HG02623 (cell line): Measurements from ENCODE around the gene CPNE8.

ENCODE experiments used
- ATAC-seq: cut with Tn5 transposase; IDR thresholded peaks from one replicate; pipeline ENCODE4 v1.9.1; 2021; ENCODE audit warnings: moderate library complexity; ENCODE audit not compliant: unreplicated experiment

Gene CPNE8

DNA sequence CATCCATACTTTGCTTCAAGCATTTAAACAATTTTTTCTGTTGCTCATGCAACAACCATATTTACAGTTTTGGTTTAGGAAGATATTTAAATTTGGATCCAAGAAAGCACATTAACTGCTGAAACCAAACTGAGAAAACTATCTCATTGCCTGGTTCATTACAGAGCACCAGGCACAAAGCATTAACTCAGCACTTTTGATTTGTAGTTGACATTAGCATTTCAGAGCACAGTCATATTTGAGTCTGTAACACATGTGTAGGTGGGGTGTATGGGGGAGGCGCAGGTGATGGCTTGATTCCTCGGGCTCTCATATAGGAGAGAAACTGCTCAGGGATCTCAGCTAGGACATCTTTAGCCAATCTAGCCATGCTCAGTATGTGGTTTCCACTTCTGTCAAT lies 251.7 kb downstream of the CPNE8 start:
- ATAC-seq, result no peak

DNA sequence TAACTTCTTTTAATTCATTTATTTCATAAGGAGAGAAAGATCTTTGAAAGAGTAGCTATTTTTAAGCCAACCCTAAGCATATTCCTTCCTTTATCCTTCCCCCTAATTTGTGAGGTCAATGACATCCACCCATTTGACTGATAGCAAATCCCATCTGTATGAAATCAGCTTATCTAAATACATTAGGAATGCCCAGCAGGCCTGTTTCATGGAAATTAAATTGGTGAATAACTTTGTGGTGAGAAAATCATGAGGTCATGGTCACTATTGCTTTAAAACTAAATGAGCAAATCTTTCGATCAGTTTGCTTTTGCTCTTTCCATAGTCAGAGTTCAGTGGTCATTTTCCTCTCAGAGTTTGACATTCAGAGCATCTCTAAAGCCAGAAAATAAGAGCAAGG lies 256.6 kb downstream of the CPNE8 start:
- no peak for ATAC-seq

DNA sequence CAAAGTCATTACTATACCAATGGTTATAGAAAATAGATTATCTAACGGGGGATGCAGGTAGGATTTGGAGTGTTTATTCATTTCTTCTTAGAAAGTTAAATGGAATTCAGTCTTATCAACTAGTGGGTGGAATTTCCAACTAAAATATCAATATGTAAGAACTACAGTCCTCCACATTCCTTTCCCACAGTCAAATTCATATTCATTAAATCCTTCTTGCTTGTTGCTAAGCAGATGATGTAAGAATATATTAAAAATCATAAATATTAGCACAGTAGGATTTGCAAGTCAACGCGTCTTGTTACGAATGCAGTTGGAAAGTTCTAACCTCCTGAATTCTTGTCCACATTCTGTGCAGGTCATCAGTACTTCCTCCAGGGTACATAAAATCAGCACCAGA lies 259.2 kb downstream of the CPNE8 start:
- no peak for ATAC-seq

DNA sequence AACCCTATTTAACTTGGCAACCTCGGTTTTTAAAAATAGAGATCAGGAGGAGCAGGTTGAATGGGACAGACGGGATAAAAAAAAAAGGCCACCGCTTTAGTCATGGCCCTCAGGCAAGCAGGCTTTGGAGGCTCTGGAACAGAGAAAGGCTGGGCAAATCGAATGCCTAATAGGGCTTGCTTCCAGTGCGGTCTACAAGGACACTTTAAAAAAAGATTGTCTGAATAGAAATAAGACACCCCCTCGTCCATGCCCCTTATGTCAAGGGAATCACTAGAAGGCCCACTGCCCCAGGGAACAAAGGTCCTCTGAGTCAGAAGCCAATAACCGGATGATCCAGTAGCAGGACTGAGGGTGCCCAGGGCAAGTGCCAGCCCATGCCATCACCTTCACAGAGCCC lies 265.8 kb downstream of the CPNE8 start:
- ATAC-seq, result no peak

DNA sequence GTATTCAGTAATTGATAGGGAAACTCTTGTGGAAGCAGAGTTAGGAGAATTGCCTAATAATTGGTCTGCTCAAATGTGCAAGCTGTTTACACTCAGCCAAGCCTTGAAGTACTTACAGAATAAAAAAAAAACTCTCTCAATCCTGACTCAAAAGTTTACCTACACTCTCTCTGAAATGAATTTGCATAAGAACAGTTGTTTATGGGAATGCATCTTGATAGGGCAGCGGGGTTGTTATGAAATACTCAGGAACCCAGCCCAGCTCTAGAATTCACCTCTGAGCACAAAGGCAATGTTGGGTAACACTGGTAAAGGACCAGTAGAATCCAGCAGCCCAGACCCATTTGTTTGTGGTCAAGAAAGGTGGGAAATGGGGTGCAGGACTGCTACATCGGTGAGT lies 267.0 kb downstream of the CPNE8 start:
- ATAC-seq, result no peak

DNA sequence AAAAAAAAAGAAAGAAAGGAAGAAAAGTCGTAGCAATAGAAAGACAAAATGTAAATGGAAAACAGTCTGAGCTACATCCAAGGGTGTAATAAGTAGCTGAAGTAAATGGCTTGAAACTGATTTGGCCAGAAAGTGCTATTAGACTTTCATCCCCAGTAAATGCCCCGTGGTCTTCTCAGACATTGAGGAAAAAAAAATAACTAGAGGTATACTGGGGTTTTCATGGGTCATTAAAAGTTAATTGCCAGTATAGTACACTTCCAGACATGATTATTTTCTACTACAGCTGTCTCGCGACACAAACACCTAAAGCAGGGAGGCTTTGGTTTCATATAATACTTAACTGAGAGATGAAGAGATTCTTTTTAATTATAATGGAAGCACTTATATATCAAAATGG lies 271.9 kb downstream of the CPNE8 start:
- ATAC-seq, result no peak

DNA sequence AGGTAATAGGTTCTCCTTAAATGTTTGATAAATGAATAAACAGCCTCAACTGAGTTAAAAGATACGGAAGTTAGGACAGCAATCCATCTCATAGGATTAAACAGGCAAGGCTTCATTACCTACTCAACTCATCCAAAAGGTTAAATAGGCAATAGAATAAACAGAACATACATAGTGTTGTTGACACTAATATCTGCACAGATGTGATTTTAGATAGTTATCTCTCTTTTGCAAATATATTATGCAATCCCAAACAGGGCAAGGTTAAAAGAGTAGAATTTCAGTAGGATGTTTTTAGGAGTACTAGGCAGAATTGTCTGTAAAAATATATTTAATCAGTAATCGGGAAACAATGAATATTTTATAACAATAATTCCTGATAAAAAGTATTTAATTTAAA lies 276.3 kb downstream of the CPNE8 start:
- no peak for ATAC-seq

DNA sequence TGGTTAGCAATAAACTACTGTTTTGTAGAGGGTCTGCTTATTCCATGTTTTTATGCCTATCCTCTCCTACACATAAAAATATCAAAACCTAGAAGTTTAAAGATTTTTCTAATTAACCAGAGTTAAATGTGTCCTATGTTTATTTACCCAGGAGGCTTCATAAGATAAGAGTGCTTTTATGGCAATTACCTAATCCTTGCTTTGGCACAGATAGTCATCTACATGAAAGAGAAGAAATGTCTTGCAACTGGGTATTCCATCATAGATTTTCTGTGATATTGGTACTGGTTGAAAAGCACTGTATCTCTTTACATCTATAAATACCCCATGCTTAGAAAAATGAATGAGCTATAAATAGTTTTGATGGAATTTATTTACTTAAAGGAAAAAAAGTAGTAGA lies 277.1 kb downstream of the CPNE8 start:
- ATAC-seq, result no peak

DNA sequence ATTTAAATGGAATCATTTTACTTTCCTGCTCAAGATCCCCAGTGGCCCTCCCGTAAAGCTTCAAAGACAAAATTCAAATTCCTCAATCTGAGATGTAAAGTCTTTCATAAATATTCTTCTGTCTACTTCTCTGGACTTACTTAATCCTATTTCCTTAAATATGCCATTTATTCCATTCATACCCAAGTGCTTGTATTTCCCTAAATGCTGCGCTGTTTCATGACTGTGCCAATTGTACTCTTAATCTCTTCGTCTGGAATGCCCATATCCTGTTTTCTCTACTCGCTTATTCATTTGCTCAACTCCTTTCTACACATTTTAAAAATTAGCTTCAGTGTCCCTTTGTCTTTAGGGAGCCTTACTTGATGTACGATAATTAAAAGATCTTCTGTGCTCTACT lies 280.1 kb downstream of the CPNE8 start:
- ATAC-seq, result no peak

DNA sequence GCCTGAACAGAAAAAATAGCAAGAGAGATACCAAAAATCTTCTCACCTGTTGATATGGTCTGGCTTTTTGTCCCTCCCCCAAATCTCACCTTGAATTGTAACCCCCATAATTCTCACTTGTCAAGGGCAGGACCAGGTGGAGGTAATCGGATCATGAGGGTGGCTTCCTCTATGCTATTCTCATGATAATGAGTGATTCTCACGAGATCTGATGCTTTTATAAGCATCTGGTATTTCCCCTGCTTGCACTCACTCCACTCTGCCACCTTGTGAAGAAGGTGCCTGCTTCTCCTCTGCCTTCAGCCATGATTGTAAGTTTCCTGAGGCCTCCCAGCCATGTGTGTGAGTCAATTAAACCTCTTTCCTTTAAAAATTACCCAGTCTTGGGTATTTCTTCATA lies 291.2 kb downstream of the CPNE8 start:
- no peak for ATAC-seq

DNA sequence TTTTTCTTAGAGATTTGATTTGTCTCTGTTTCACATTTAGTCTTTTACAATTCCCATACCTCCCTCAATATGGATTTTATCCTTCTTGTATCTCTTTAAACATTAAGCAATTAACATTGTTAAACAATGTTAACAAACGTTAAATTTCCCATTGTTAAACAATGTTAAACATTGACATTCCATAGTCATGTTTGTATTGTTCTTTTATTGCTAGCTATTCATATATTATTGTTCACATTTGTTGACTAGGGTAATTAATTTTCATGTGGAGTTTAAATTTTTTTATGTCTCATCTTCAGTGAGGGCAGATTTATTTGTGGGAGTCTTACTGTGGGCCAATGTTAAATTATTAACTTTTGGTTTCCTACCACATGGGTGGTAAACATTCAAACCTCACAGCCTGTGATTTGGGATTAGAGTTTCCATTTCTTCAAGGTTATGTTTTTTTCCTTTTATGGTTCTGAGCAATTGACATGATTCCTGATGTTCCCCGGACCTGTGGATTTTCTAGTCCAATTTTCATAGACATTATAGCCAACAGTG lies 294.5 kb downstream of the CPNE8 start:
- ATAC-seq, result no peak

DNA sequence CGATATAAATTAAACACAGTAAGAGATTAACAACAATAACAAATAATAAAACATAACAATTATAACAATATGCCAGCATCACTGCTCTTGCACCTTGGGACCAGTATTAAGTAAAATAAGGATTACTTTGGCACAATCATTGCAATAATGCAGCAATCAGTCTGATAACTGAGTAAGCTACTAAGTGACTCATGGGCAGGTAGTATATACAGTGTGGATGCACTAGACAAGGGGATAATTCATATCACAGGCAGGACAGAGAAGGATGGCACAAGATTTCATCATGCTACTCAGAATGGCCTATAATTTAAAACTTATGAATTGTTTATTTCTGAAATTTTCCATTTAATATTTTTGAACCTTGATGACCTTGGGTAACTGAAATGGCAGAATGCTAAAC lies 298.1 kb downstream of the CPNE8 start:
- no peak for ATAC-seq
